IPS-18a (cell line): ENCODE data around the gene FBXL13.
"Not testable (repeated sequence)": the region's sequence is repeated elsewhere in the genome, so short reads cannot be mapped to it uniquely, and the experiment has no call there.

Experiments
- H3K27ac ChIP-seq: one replicate; pipeline ENCODE4 v1.5.1; 2013; ENCODE audit warnings: low read length
- H3K27me3 ChIP-seq: one replicate; pipeline ENCODE4 v1.6.1; 2013; ENCODE audit warnings: mild to moderate bottlenecking, low read length; ENCODE audit not compliant: control insufficient read depth, insufficient read depth
- H3K36me3 ChIP-seq: one replicate; pipeline ENCODE4 v1.6.1; 2013; ENCODE audit warnings: low read depth, low read length; ENCODE audit not compliant: control insufficient read depth
- H3K4me1 ChIP-seq: one replicate; pipeline ENCODE4 v1.6.1; 2013; ENCODE audit warnings: low read depth, low read length; ENCODE audit not compliant: control insufficient read depth
- H3K4me3 ChIP-seq: one replicate; pipeline ENCODE4 v1.5.1; 2013; ENCODE audit warnings: low read length
- H3K9ac ChIP-seq: one replicate; pipeline ENCODE4 v1.6.1; 2013; ENCODE audit warnings: mild to moderate bottlenecking, low read length, moderate library complexity
- H3K9me3 ChIP-seq: one replicate; pipeline ENCODE4 v1.6.1; 2013; ENCODE audit warnings: low read depth, low read length; ENCODE audit not compliant: control insufficient read depth

The FBXL13 gene

GRCh38 chr7:102791831-102792230 lies 282.8 kb downstream of the FBXL13 start:
- H3K27me3 ChIP-seq, H3K27ac ChIP-seq, H3K4me3 ChIP-seq, H3K36me3 ChIP-seq, H3K9ac ChIP-seq, H3K9me3 ChIP-seq, H3K4me1 ChIP-seq: not testable (repeated sequence)

- not testable (repeated sequence) for H3K9me3 ChIP-seq, H3K27me3 ChIP-seq, H3K4me3 ChIP-seq, H3K9ac ChIP-seq, H3K36me3 ChIP-seq, H3K4me1 ChIP-seq, H3K27ac ChIP-seq
Measured at GRCh38 chr7:102791367-102791766, 283.2 kb downstream of the FBXL13 start.

GRCh38 chr7:102790364-102791100 lies 284.1 kb downstream of the FBXL13 start:
- not testable (repeated sequence) for H3K27ac ChIP-seq

GRCh38 chr7:102788770-102789169 lies 285.8 kb downstream of the FBXL13 start:
- H3K36me3 ChIP-seq, H3K27ac ChIP-seq, H3K9ac ChIP-seq, H3K27me3 ChIP-seq, H3K4me1 ChIP-seq, H3K4me3 ChIP-seq, H3K9me3 ChIP-seq: not testable (repeated sequence)

More at GRCh38 chr7:102790364-102791100, 284.1 kb downstream of the FBXL13 start:
- H3K36me3 ChIP-seq, H3K4me1 ChIP-seq, H3K9me3 ChIP-seq, H3K4me3 ChIP-seq, H3K9ac ChIP-seq, H3K27me3 ChIP-seq: not testable (repeated sequence)

- not testable (repeated sequence) for H3K4me1 ChIP-seq, H3K27me3 ChIP-seq, H3K9ac ChIP-seq, H3K4me3 ChIP-seq, H3K9me3 ChIP-seq, H3K27ac ChIP-seq, H3K36me3 ChIP-seq
Measured at GRCh38 chr7:102780926-102781325, 293.7 kb downstream of the FBXL13 start.

GRCh38 chr7:102778663-102779062 lies 295.9 kb downstream of the FBXL13 start:
- not testable (repeated sequence) for H3K27me3 ChIP-seq, H3K9ac ChIP-seq, H3K36me3 ChIP-seq, H3K9me3 ChIP-seq, H3K4me3 ChIP-seq, H3K27ac ChIP-seq, H3K4me1 ChIP-seq

GRCh38 chr7:102776217-102776616 lies 298.4 kb downstream of the FBXL13 start:
- not testable (repeated sequence) for H3K9me3 ChIP-seq, H3K27ac ChIP-seq, H3K9ac ChIP-seq, H3K27me3 ChIP-seq, H3K4me1 ChIP-seq, H3K4me3 ChIP-seq, H3K36me3 ChIP-seq

GRCh38 chr7:102770467-102770866 lies 304.1 kb downstream of the FBXL13 start:
- H3K27ac ChIP-seq, H3K4me1 ChIP-seq, H3K9ac ChIP-seq, H3K9me3 ChIP-seq, H3K27me3 ChIP-seq, H3K4me3 ChIP-seq, H3K36me3 ChIP-seq: not testable (repeated sequence)

- not testable (repeated sequence) for H3K4me1 ChIP-seq, H3K9me3 ChIP-seq, H3K4me3 ChIP-seq, H3K27ac ChIP-seq, H3K27me3 ChIP-seq, H3K9ac ChIP-seq, H3K36me3 ChIP-seq
Measured at GRCh38 chr7:102769657-102770192, 304.9 kb downstream of the FBXL13 start.

GRCh38 chr7:102763295-102763905 lies 311.2 kb downstream of the FBXL13 start:
- not testable (repeated sequence) for H3K27ac ChIP-seq, H3K9me3 ChIP-seq, H3K9ac ChIP-seq, H3K4me3 ChIP-seq, H3K4me1 ChIP-seq, H3K36me3 ChIP-seq, H3K27me3 ChIP-seq
